Activated CD8-positive, alpha-beta T cell treated with anti-CD3 and anti-CD28 coated beads for 36 hours (primary cell): ENCODE results near the gene NMU. TPM values are rescaled to one million over a fixed set of nuclear protein-coding genes. Genes with fewer than 3 reads are reported as not detected.

ENCODE experiments used
- ATAC-seq: fragments of 200-7000 bp; cut with Tn5 transposase; one replicate; pipeline ENCODE4 v1.10.0; 2021; ENCODE audit warnings: mild to moderate bottlenecking, moderate library complexity
- CTCF ChIA-PET: fragments of 350-600 bp; sonication (Branson Sonifier 250); formaldehyde crosslinking; loops from one replicate; lab custom pipeline; 2021; ENCODE audit warnings: antibody characterized with exemption; lab: Charles Lee
- POLR2A ChIA-PET: fragments of 350-600 bp; sonication (Branson Sonifier 250); formaldehyde crosslinking; loops from one replicate; lab custom pipeline; 2021; ENCODE audit warnings: antibody characterized with exemption; lab: Charles Lee
- DNase-seq: peaks from one replicate; pipeline ENCODE4 v3.0.0-alpha.2; 2020
- H3K27ac Mint-ChIP-seq: one replicate; pipeline ENCODE4 v1.8.0; 2021; ENCODE audit warnings: mild to moderate bottlenecking, mixed read lengths
- H3K27me3 Mint-ChIP-seq: one replicate; pipeline ENCODE4 v1.8.0; 2021; ENCODE audit warnings: mixed read lengths
- H3K36me3 Mint-ChIP-seq: one replicate; pipeline ENCODE4 v1.8.0; 2021; ENCODE audit warnings: low read depth, mixed read lengths
- H3K4me1 Mint-ChIP-seq: one replicate; pipeline ENCODE4 v1.8.0; 2021; ENCODE audit warnings: low read depth, mixed read lengths
- H3K4me3 Mint-ChIP-seq: one replicate; pipeline ENCODE4 v1.8.0; 2021; ENCODE audit warnings: mild to moderate bottlenecking, moderate library complexity, mixed read lengths
- H3K9me3 Mint-ChIP-seq: one replicate; pipeline ENCODE4 v1.8.0; 2021; ENCODE audit warnings: mixed read lengths
- CTCF ChIP-seq: fragments of 200-600 bp; IDR thresholded peaks from one replicate; pipeline ENCODE4 v1.8.0; 2022; ENCODE audit warnings: antibody characterized with exemption, mild to moderate bottlenecking
- intact Hi-C: fragments of 100-400 bp; cut with micrococcal nuclease; formaldehyde crosslinking; loops from one replicate; pipeline ENCODE4 v1.10.0; 2022
- total RNA-seq, 2 experiments: library from RNA; stranded (reverse); gene quantifications; one replicate each; pipeline ENCODE4 v1.2.3, GENCODE V29; 2021

The NMU gene
- total RNA-seq, 2 experiments from 2014 or later: 0.41 TPM; not detected in 1

GRCh38 chr4:55650483-55650882 lies 14.4 kb upstream of the NMU start:
- POLR2A ChIA-PET: no interaction called here
- H3K27ac Mint-ChIP-seq: no peak overlapping the region

GRCh38 chr4:55637272-55637820 lies 1.2 kb upstream of the NMU start:
- intact Hi-C loops: no loop called here

More at GRCh38 chr4:55650483-55650882, 14.4 kb upstream of the NMU start:
- peaks cover 19% of the 10 kb centered on the region for H3K27me3 Mint-ChIP-seq
- TF ChIP-seq CTCF: no peak
- H3K4me1 Mint-ChIP-seq: no peaks in the 10 kb centered on the region
- no peaks in the 10 kb centered on the region for H3K9me3 Mint-ChIP-seq
- intact Hi-C loops: no loop called here
- no peak overlapping the region for H3K4me3 Mint-ChIP-seq
- DNase-seq (no peak), ATAC-seq (no peak)
- CTCF ChIA-PET: no interaction called here
- no peaks in the 10 kb centered on the region for H3K36me3 Mint-ChIP-seq

GRCh38 chr4:55636656-55636999 lies 530 bp upstream of the NMU start:
- no peak for TF ChIP-seq CTCF
- Mint-ChIP-seq H3K27ac (no peak overlapping the region), H3K27me3 (peaks cover 50% of the 10 kb centered on the region), H3K4me1 (peaks cover 16% of the 10 kb centered on the region), H3K9me3 (no peaks in the 10 kb centered on the region), H3K4me3 (peak overlapping the region; percentile 60), H3K36me3 (no peaks in the 10 kb centered on the region)
- ChIA-PET POLR2A (no interaction called here), CTCF (no interaction called here)
- intact Hi-C loops: no loop called here
- DNase-seq (no peak), ATAC-seq (no peak)

More at GRCh38 chr4:55637272-55637820, 1.2 kb upstream of the NMU start:
- no peak for TF ChIP-seq CTCF
- Mint-ChIP-seq H3K27ac (no peak overlapping the region), H3K4me3 (no peak overlapping the region), H3K27me3 (peaks cover 46% of the 10 kb centered on the region), H3K9me3 (no peaks in the 10 kb centered on the region), H3K36me3 (no peaks in the 10 kb centered on the region), H3K4me1 (peaks cover 16% of the 10 kb centered on the region)
- POLR2A ChIA-PET: no interaction called here
- CTCF ChIA-PET: no interaction called here
- ATAC-seq: no peak
- no peak for DNase-seq

GRCh38 chr4:55635282-55635681 lies 816 bp downstream of the NMU start:
- H3K27ac Mint-ChIP-seq: no peak overlapping the region
- H3K9me3 Mint-ChIP-seq: no peaks in the 10 kb centered on the region
- ChIA-PET POLR2A (no interaction called here), CTCF (interaction anchor here (1.0 to 1.5 kb wide), 2 partner anchors 232 to 240 kb away, joined by 4 read pairs; partner anchors contain the start of gene TMEM165)
- H3K4me3 Mint-ChIP-seq: peak overlapping the region; percentile 58
- TF ChIP-seq CTCF: no peak
- H3K27me3 Mint-ChIP-seq: peaks cover 56% of the 10 kb centered on the region
- intact Hi-C loops: no loop called here
- no peaks in the 10 kb centered on the region for H3K36me3 Mint-ChIP-seq
- ATAC-seq (no peak), DNase-seq (peak; percentile 11)
- peaks cover 16% of the 10 kb centered on the region for H3K4me1 Mint-ChIP-seq

GRCh38 chr4:55634417-55635128 lies 1.5 kb downstream of the NMU start:
- TF ChIP-seq CTCF: no peak
- DNase-seq (no peak), ATAC-seq (no peak)
- Mint-ChIP-seq H3K4me1 (peaks cover 16% of the 10 kb centered on the region), H3K27ac (no peak overlapping the region), H3K9me3 (no peaks in the 10 kb centered on the region), H3K36me3 (no peaks in the 10 kb centered on the region), H3K4me3 (no peak overlapping the region), H3K27me3 (peaks cover 54% of the 10 kb centered on the region)
- POLR2A ChIA-PET: no interaction called here
- CTCF ChIA-PET: interaction anchor here (1.0 to 1.5 kb wide), 2 partner anchors 233 to 239 kb away, joined by 4 read pairs; partner anchors contain the start of gene TMEM165
- intact Hi-C loops: no loop called here
